ENCODE measurements around the gene CPOX.

DNA sequence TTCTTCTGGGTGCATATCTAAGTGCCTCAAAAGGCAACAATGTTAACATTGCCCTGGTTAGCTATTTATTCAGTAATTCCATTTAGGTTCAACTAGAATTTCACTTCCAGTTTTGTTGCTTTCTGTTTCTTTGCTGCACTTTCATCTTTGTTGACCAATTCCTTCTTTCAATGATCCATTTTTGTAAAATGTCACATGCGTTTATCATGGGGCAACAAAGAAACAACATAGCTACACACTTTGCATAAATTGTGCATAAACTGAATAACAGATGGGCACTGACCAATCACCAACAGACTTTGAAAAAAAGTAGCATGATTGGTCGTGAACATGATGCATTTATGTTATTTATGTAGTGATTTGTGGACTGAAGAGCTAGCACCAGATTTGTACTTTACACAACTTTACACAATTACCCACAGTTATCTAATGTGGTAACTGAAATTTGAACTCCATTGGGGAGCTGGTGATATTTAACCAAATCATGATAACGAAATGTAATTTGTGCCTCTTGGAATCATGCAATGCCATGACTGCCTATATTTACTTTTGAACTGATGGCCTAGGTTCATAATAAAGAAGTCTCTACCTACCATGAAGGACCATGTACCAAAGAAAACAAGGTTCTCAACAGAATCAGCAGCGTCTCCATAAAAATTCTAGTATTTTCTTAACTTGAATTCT, 7.1 kb upstream of the CPOX start:
- TF ChIP-seq GATA2 (IDR thresholded peaks at IDR 0.05; ENCODE audit: low read depth, low read length) (no peak), GATA3 (IDR thresholded peaks at IDR 0.05; ENCODE audit: low read depth, low read length) (no peak)

Measured in SH-SY5Y (cell line).